Measurements from ENCODE around the gene LPIN1.

Gene LPIN1

GRCh38 chr2:11701751-11702301 is 44.6 kb upstream of the LPIN1 start:
- H2BK5ac ChIP-seq (ENCODE audit: low read depth, low read length, poor library complexity, severe bottlenecking), result no peak overlapping the region
- WGBS, result 86% methylated on average over 14 of the region's 14 CpGs

DNA sequence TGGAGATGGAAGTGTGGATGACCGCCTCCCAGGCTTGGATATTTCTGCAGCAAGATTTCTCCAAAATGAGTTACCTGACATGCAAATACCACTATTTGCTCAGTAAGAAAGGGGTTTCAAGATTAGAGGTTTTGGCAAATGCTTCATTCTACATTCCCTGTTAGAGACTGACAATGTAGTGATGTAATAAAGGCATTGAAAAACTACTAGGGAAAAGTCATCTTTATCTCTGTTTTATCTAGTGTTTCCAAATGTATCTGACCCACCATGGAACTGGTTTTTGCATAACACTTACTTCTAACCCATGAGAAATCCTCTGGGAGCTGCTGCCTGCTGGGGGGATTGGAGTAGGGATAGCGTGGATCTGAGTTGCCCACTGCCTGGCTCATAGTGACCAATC is 43.5 kb upstream of the LPIN1 start:
- Histone ChIP-seq H3K27ac (ENCODE audit: low read length, poor library complexity, severe bottlenecking) (no peak overlapping the region), H2AK5ac (ENCODE audit: low read length, severe bottlenecking) (no peak overlapping the region), H4K8ac (ENCODE audit: low read length) (no peak overlapping the region), H3K36me3 (ENCODE audit: control insufficient read depth in 1 of 2, insufficient read depth in 2 of 2, low read depth in 1 of 2, low read length in 2 of 2) (no peaks in the 10 kb centered on the region), H2BK120ac (ENCODE audit: low read depth, low read length) (no peak overlapping the region), H3K4ac (ENCODE audit: low read depth in 1 of 2, low read length in 2 of 2) (no peak overlapping the region), H2BK5ac (ENCODE audit: low read depth, low read length, poor library complexity, severe bottlenecking) (no peak overlapping the region), H3K14ac (ENCODE audit: low read length in 2 of 2) (no peak overlapping the region), H4K91ac (ENCODE audit: low read length) (no peak overlapping the region), H3K4me1 (ENCODE audit: control insufficient read depth, insufficient read depth, low read depth, low read length) (peaks cover 6% of the 10 kb centered on the region), H2BK15ac (ENCODE audit: low read depth, poor library complexity, severe bottlenecking) (no peak overlapping the region), H3K23ac (ENCODE audit: low read length in 2 of 2) (no peak overlapping the region), H3K4me3 (ENCODE audit: insufficient read depth in 1 of 2, low read depth in 1 of 2, low read length in 2 of 2) (no peak overlapping the region), H2AFZ (ENCODE audit: low read depth, low read length) (no peak overlapping the region), H3K79me1 (replicated peaks; ENCODE audit: low read length, poor library complexity, severe bottlenecking) (no peaks in the 10 kb centered on the region), H2BK12ac (ENCODE audit: low read length in 2 of 2) (no peak overlapping the region), H3K9me3 (ENCODE audit: control insufficient read depth, low read length) (no peaks in the 10 kb centered on the region), H3K18ac (ENCODE audit: low read depth in 1 of 2, low read length in 2 of 2) (no peak overlapping the region), H3K9ac (ENCODE audit: low read length) (no peak overlapping the region), H3K27me3 (ENCODE audit: control insufficient read depth in 1 of 2, insufficient read depth in 1 of 2, low read length in 2 of 2) (no peaks in the 10 kb centered on the region), H3K4me2 (ENCODE audit: low read length, poor library complexity, severe bottlenecking) (no peak overlapping the region)
- WGBS, result 86% methylated on average over 2 of the region's 2 CpGs
- DNase-seq, result no peak

More at GRCh38 chr2:11701751-11702301, 44.6 kb upstream of the LPIN1 start:
- H2BK15ac ChIP-seq (ENCODE audit: low read depth, poor library complexity, severe bottlenecking), result no peak overlapping the region
- H3K18ac ChIP-seq (ENCODE audit: low read depth in 1 of 2, low read length in 2 of 2), result no peak overlapping the region
- H3K9me3 ChIP-seq (ENCODE audit: control insufficient read depth, low read length), result no peaks in the 10 kb centered on the region
- H3K4me1 ChIP-seq (ENCODE audit: control insufficient read depth, insufficient read depth, low read depth, low read length), result peaks cover 17% of the 10 kb centered on the region
- no peaks in the 10 kb centered on the region for H3K36me3 ChIP-seq (ENCODE audit: control insufficient read depth in 1 of 2, insufficient read depth in 2 of 2, low read depth in 1 of 2, low read length in 2 of 2)
- no peak overlapping the region for H3K9ac ChIP-seq (ENCODE audit: low read length)
- H2BK12ac ChIP-seq (ENCODE audit: low read length in 2 of 2), result no peak overlapping the region
- no peak overlapping the region for H2BK120ac ChIP-seq (ENCODE audit: low read depth, low read length)
- no peak overlapping the region for H4K8ac ChIP-seq (ENCODE audit: low read length)
- no peak overlapping the region for H2AFZ ChIP-seq (ENCODE audit: low read depth, low read length)
- H3K79me1 ChIP-seq (replicated peaks; ENCODE audit: low read length, poor library complexity, severe bottlenecking), result no peaks in the 10 kb centered on the region
- H4K91ac ChIP-seq (ENCODE audit: low read length), result no peak overlapping the region
- H3K14ac ChIP-seq (ENCODE audit: low read length in 2 of 2), result peak overlapping the region in 1 of 2 experiments; percentile 66
- no peak overlapping the region for H3K4me3 ChIP-seq (ENCODE audit: insufficient read depth in 1 of 2, low read depth in 1 of 2, low read length in 2 of 2)
- H3K23ac ChIP-seq (ENCODE audit: low read length in 2 of 2), result no peak overlapping the region
- DNase-seq, result peak; percentile 25
- no peak overlapping the region for H3K27ac ChIP-seq (ENCODE audit: low read length, poor library complexity, severe bottlenecking)
- no peaks in the 10 kb centered on the region for H3K27me3 ChIP-seq (ENCODE audit: control insufficient read depth in 1 of 2, insufficient read depth in 1 of 2, low read length in 2 of 2)
- H3K4ac ChIP-seq (ENCODE audit: low read depth in 1 of 2, low read length in 2 of 2), result no peak overlapping the region
- H3K4me2 ChIP-seq (ENCODE audit: low read length, poor library complexity, severe bottlenecking), result no peak overlapping the region
- H2AK5ac ChIP-seq (ENCODE audit: low read length, severe bottlenecking), result no peak overlapping the region

DNA sequence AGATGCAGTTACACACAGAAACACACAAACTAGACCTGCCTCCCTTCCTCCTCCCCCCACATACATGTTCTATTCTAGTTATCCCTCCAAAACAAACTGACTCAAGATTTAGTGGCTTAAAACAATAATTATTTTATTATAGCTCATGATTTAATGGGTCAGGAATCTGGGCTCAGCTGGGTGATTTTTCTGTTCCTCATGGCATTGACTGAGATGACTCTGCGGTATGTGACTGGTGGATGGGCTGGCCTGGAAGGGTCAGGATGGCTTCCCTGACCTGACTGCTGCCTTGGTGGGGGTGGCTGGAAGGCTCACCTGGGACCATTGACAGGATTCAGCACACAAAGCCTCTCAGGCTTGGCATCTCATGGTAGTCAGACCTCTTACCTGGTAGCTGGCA is 42.7 kb upstream of the LPIN1 start:
- Histone ChIP-seq H3K4ac (ENCODE audit: low read depth in 1 of 2, low read length in 2 of 2) (no peak overlapping the region), H3K27me3 (ENCODE audit: control insufficient read depth in 1 of 2, insufficient read depth in 1 of 2, low read length in 2 of 2) (no peaks in the 10 kb centered on the region), H3K14ac (ENCODE audit: low read length in 2 of 2) (no peak overlapping the region), H2BK120ac (ENCODE audit: low read depth, low read length) (no peak overlapping the region), H3K79me1 (replicated peaks; ENCODE audit: low read length, poor library complexity, severe bottlenecking) (no peaks in the 10 kb centered on the region), H2AFZ (ENCODE audit: low read depth, low read length) (no peak overlapping the region), H2BK12ac (ENCODE audit: low read length in 2 of 2) (no peak overlapping the region), H3K18ac (ENCODE audit: low read depth in 1 of 2, low read length in 2 of 2) (no peak overlapping the region), H3K4me2 (ENCODE audit: low read length, poor library complexity, severe bottlenecking) (no peak overlapping the region), H3K9ac (ENCODE audit: low read length) (no peak overlapping the region), H4K91ac (ENCODE audit: low read length) (no peak overlapping the region), H3K23ac (ENCODE audit: low read length in 2 of 2) (no peak overlapping the region), H3K27ac (ENCODE audit: low read length, poor library complexity, severe bottlenecking) (no peak overlapping the region), H2AK5ac (ENCODE audit: low read length, severe bottlenecking) (no peak overlapping the region), H4K8ac (ENCODE audit: low read length) (no peak overlapping the region), H3K9me3 (ENCODE audit: control insufficient read depth, low read length) (no peaks in the 10 kb centered on the region), H3K4me1 (ENCODE audit: control insufficient read depth, insufficient read depth, low read depth, low read length) (peaks cover 5% of the 10 kb centered on the region), H2BK15ac (ENCODE audit: low read depth, poor library complexity, severe bottlenecking) (no peak overlapping the region), H3K4me3 (ENCODE audit: insufficient read depth in 1 of 2, low read depth in 1 of 2, low read length in 2 of 2) (no peak overlapping the region), H2BK5ac (ENCODE audit: low read depth, low read length, poor library complexity, severe bottlenecking) (no peak overlapping the region), H3K36me3 (ENCODE audit: control insufficient read depth in 1 of 2, insufficient read depth in 2 of 2, low read depth in 1 of 2, low read length in 2 of 2) (no peaks in the 10 kb centered on the region)
- DNase-seq, result no peak
- 75% methylated on average over 1 of the region's 1 CpG for WGBS

DNA sequence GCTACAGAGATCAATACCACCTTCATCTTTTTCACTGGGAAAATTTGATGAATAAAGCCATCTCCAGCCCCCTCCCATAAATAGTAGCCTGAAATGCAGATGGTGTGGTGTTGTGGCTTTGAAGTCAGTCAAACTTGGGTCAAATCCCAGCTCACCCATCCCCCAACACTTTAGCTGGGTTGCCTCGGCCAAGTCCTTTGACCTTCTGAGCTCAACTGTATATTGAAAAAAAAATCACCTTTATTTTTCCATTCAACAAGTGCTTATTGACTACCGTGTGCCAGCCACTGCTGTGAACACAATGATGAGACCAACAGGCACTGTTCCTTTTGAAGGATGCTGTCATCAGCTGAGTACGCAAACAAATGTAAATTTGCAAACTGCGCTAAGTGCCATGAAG is 41.4 kb upstream of the LPIN1 start:
- H2AFZ ChIP-seq (ENCODE audit: low read depth, low read length), result no peak overlapping the region
- no peak overlapping the region for H3K27ac ChIP-seq (ENCODE audit: low read length, poor library complexity, severe bottlenecking)
- no peak overlapping the region for H2BK120ac ChIP-seq (ENCODE audit: low read depth, low read length)
- no peaks in the 10 kb centered on the region for H3K9me3 ChIP-seq (ENCODE audit: control insufficient read depth, low read length)
- H2BK12ac ChIP-seq (ENCODE audit: low read length in 2 of 2), result no peak overlapping the region
- DNase-seq, result no peak
- no peak overlapping the region for H2AK5ac ChIP-seq (ENCODE audit: low read length, severe bottlenecking)
- no peak overlapping the region for H3K14ac ChIP-seq (ENCODE audit: low read length in 2 of 2)
- no peak overlapping the region for H3K9ac ChIP-seq (ENCODE audit: low read length)
- H4K8ac ChIP-seq (ENCODE audit: low read length), result no peak overlapping the region
- H3K18ac ChIP-seq (ENCODE audit: low read depth in 1 of 2, low read length in 2 of 2), result no peak overlapping the region
- no peak overlapping the region for H3K4me2 ChIP-seq (ENCODE audit: low read length, poor library complexity, severe bottlenecking)
- H2BK5ac ChIP-seq (ENCODE audit: low read depth, low read length, poor library complexity, severe bottlenecking), result no peak overlapping the region
- H3K79me1 ChIP-seq (replicated peaks; ENCODE audit: low read length, poor library complexity, severe bottlenecking), result no peaks in the 10 kb centered on the region
- H3K4me3 ChIP-seq (ENCODE audit: insufficient read depth in 1 of 2, low read depth in 1 of 2, low read length in 2 of 2), result no peak overlapping the region
- H4K91ac ChIP-seq (ENCODE audit: low read length), result no peak overlapping the region
- 93% methylated on average over 4 of the region's 4 CpGs for WGBS
- no peak overlapping the region for H2BK15ac ChIP-seq (ENCODE audit: low read depth, poor library complexity, severe bottlenecking)
- H3K4ac ChIP-seq (ENCODE audit: low read depth in 1 of 2, low read length in 2 of 2), result no peak overlapping the region
- H3K4me1 ChIP-seq (ENCODE audit: control insufficient read depth, insufficient read depth, low read depth, low read length), result peaks cover 5% of the 10 kb centered on the region
- no peaks in the 10 kb centered on the region for H3K36me3 ChIP-seq (ENCODE audit: control insufficient read depth in 1 of 2, insufficient read depth in 2 of 2, low read depth in 1 of 2, low read length in 2 of 2)
- H3K23ac ChIP-seq (ENCODE audit: low read length in 2 of 2), result no peak overlapping the region
- H3K27me3 ChIP-seq (ENCODE audit: control insufficient read depth in 1 of 2, insufficient read depth in 1 of 2, low read length in 2 of 2), result no peaks in the 10 kb centered on the region

Data from mesenchymal stem cell (in vitro differentiated cells and primary cell).